IPS-18c (cell line): ENCODE results near the gene CHD2.

Experiments used
- H3K4me3 ChIP-seq: 2 replicates; pipeline ENCODE4 v1.7.0; 2013; ENCODE audit warnings: low read depth, mild to moderate bottlenecking, low read length, moderate library complexity; ENCODE audit not compliant: insufficient read depth
- H3K9me3 ChIP-seq: one replicate; pipeline ENCODE4 v1.6.1; 2013; ENCODE audit warnings: mild to moderate bottlenecking, low read length, moderate library complexity; ENCODE audit not compliant: control insufficient read depth, insufficient read depth

The CHD2 gene

GRCh38 chr15:92883163-92883875 is 16.8 kb upstream of the CHD2 start:
- Histone ChIP-seq H3K4me3 (peak overlapping the region; percentile 87), H3K9me3 (no peaks in the 10 kb centered on the region)

- H3K9me3 ChIP-seq: no peaks in the 10 kb centered on the region
- H3K4me3 ChIP-seq: peak overlapping the region; percentile 87
Observed at GRCh38 chr15:92883876-92884435, 16.2 kb upstream of the CHD2 start.

- Histone ChIP-seq H3K9me3 (no peaks in the 10 kb centered on the region), H3K4me3 (peak overlapping the region; percentile 87)
Observed at GRCh38 chr15:92884436-92885223, 15.5 kb upstream of the CHD2 start.

GRCh38 chr15:92885224-92886041 is 14.7 kb upstream of the CHD2 start:
- Histone ChIP-seq H3K9me3 (no peaks in the 10 kb centered on the region), H3K4me3 (no peak overlapping the region)

GRCh38 chr15:92886042-92886537 is 14.0 kb upstream of the CHD2 start:
- Histone ChIP-seq H3K4me3 (no peak overlapping the region), H3K9me3 (no peaks in the 10 kb centered on the region)

- no peak overlapping the region for H3K4me3 ChIP-seq
- no peaks in the 10 kb centered on the region for H3K9me3 ChIP-seq
Observed at GRCh38 chr15:92886815-92887214, 13.3 kb upstream of the CHD2 start.

- no peak overlapping the region for H3K4me3 ChIP-seq
Observed at GRCh38 chr15:92887869-92888268, 12.3 kb upstream of the CHD2 start.

GRCh38 chr15:92889390-92890107 is 10.6 kb upstream of the CHD2 start:
- H3K4me3 ChIP-seq: no peak overlapping the region
- H3K9me3 ChIP-seq: no peaks in the 10 kb centered on the region

More at GRCh38 chr15:92887869-92888268, 12.3 kb upstream of the CHD2 start:
- H3K9me3 ChIP-seq: no peaks in the 10 kb centered on the region

GRCh38 chr15:92891533-92892200 is 8.5 kb upstream of the CHD2 start:
- Histone ChIP-seq H3K4me3 (no peak overlapping the region), H3K9me3 (no peaks in the 10 kb centered on the region)

- Histone ChIP-seq H3K9me3 (no peaks in the 10 kb centered on the region), H3K4me3 (no peak overlapping the region)
Observed at GRCh38 chr15:92892201-92892555, 7.9 kb upstream of the CHD2 start.

GRCh38 chr15:92893200-92893599 is 6.9 kb upstream of the CHD2 start:
- Histone ChIP-seq H3K9me3 (no peaks in the 10 kb centered on the region), H3K4me3 (no peak overlapping the region)

GRCh38 chr15:92896561-92896960 is 3.6 kb upstream of the CHD2 start:
- Histone ChIP-seq H3K4me3 (no peak overlapping the region), H3K9me3 (no peaks in the 10 kb centered on the region)

GRCh38 chr15:92897620-92898019 is 2.5 kb upstream of the CHD2 start:
- H3K4me3 ChIP-seq: no peak overlapping the region
- no peaks in the 10 kb centered on the region for H3K9me3 ChIP-seq

- Histone ChIP-seq H3K4me3 (no peak overlapping the region), H3K9me3 (no peaks in the 10 kb centered on the region)
Observed at GRCh38 chr15:92898988-92899582, 1.0 kb upstream of the CHD2 start.

- no peaks in the 10 kb centered on the region for H3K9me3 ChIP-seq
- no peak overlapping the region for H3K4me3 ChIP-seq
Observed at GRCh38 chr15:92899601-92899947, 550 bp upstream of the CHD2 start.

- H3K9me3 ChIP-seq: no peaks in the 10 kb centered on the region
- peak overlapping the region; percentile 96 for H3K4me3 ChIP-seq
Observed at GRCh38 chr15:92900731-92901071, 577 bp downstream of the CHD2 start.
